GM19193 (cell line): ENCODE data around the gene C16orf54.

Source experiments
- POLR2A ChIP-seq: IDR thresholded peaks from 4 replicates; pipeline ENCODE4 v1.6.1; 2011; ENCODE audit not compliant: insufficient read depth, insufficient read length; ENCODE audit errors: extremely low read depth

The C16orf54 gene

DNA sequence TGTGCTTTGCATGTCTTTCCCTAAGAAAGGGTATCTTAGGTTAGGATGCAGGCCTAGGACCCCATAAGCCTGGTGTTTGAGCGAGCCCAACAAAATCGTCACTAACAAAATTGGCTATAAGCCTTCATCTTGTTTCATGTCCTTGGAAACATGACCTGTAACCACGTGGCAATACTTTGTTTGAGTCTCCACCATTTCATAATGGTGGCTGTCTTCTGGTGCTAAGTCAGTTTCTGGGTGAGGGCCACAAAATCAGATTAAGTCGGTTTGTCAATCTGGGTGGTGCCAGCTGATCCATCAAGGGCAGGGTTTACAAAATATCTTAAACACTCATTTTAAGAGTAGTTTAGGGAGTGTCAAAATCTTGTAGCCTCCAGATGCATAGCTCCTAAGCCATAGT is 33.0 kb downstream of the C16orf54 start:
- no peak for TF ChIP-seq POLR2A

DNA sequence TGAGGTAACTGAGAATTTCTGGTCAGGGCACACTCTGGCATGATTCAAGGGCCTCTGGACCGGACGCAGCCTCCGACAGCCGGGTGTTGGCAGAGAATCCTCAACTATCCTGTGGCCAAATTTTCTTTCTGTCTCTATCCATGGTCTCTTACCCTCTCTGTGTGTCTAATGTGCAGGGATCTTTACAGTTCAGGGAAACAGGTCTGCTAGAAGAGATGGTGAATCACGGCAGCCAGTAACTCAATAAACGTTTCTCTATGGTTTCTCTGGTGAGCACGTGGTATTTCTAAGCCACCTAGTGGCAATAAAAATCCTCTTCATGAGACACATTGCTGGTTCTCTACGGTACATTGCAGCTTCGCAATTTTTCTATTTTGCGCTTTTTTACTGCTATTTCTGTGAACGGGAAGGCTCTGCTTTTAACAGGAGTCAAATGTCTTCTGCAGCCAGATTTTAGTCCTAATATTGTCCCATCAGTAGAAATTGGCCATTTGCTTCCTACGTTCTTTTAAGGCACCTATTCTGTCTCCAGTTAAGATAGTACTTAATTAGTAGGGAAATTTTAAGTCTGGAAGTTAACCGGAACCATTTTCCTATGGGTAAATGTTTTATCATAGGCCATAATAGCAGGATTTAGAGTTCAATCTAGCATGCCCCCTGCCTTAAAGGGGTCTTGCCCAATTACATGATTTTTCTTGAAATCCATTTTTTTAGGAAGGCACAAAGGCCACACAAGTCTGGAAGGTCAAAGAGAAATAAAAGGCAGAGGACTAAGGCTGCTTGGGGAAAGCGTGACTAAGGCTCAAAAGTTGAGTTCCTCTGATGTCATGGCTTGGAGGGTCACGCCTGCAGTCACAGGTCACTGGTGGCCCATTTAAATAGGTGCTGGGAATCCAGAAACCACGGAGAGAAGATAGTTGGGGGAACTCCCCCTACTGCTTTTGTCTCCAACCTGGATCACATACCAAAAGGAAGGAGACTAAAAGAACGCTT is 35.3 kb downstream of the C16orf54 start:
- no peak for TF ChIP-seq POLR2A

- no peak for TF ChIP-seq POLR2A
These were observed 36.7 kb downstream of the C16orf54 start for GRCh38 chr16:29708917-29709600.

DNA sequence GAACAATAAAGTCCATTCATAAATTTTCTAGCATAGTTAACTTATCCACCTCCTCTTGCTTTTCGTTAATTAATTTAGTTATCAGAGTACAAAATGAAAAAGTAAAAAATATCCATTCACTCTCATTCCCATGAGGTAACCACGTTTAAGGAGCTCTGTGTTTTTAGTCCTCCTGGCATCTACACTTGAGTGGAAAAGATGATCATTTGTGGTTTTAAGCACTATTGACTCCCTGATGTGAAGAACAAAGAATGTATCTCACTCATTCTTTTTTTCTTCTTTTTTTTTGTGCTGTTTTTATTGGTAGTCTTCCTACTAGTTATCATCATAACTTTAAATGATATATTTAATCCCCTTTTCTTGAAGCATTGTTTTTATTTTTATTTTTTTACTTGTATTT is 40.8 kb downstream of the C16orf54 start:
- no peak for TF ChIP-seq POLR2A

DNA sequence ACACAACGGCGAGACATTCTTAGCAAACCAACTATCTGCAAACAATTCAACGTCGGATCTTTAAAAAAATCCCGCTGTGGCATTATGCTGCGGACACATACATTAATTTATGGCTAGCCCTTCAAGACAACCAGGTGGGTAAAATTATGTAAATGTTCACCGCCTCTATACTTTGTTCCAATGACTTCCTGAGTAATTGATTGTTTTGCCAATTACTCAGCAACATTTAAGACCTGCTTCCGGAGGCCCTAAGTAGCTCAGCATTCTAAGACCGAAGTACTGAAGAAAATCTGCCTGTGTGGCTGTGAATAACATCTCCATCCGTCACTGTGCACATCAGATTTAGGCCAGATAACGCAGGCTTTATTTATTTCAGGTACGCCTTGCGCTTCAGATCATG is 43.5 kb downstream of the C16orf54 start:
- no peak for TF ChIP-seq POLR2A

DNA sequence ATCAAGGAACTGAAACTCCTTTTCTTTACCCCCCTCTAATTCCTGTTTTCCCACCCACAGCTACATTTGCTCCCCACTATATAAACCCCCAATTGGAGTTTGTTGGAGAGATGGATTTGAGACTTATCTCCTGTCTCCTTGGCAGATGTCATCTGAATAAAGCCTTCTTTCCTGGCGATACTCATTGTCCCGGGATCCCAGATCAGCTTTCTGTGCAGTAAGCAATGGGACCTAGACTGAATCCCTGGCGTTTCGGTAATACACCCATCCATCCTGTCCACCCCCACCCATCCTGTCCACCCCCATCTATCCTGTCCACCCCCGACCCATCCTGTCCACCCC is 44.6 kb downstream of the C16orf54 start:
- TF ChIP-seq POLR2A = no peak

- TF ChIP-seq POLR2A = no peak
These were observed 45.4 kb downstream of the C16orf54 start for GRCh38 chr16:29700253-29700987.

GRCh38 chr16:29699324-29700219 is 46.2 kb downstream of the C16orf54 start:
- no peak for TF ChIP-seq POLR2A

- no peak for TF ChIP-seq POLR2A
These were observed 47.1 kb downstream of the C16orf54 start for GRCh38 chr16:29698484-29699323.

- TF ChIP-seq POLR2A = no peak
These were observed 47.7 kb downstream of the C16orf54 start for GRCh38 chr16:29698042-29698441.

GRCh38 chr16:29697391-29697790 is 48.4 kb downstream of the C16orf54 start:
- no peak for TF ChIP-seq POLR2A

GRCh38 chr16:29696881-29697331 is 48.9 kb downstream of the C16orf54 start:
- no peak for TF ChIP-seq POLR2A
